Measurements from ENCODE around the gene MCCC1.

MCCC1 gene

GRCh38 chr3:183131735-183132134 is 32.4 kb upstream of the MCCC1 start:
- TF ChIP-seq SIN3A (IDR thresholded peaks at IDR 0.05; ENCODE audit: borderline replicate concordance, insufficient read depth, low read length) (no peak), REST (IDR thresholded peaks at IDR 0.05; ENCODE audit: insufficient read depth in 1 of 2, low read depth in 2 of 2, low read length in 2 of 2) (no peak), TAF1 (IDR thresholded peaks at IDR 0.05; ENCODE audit: borderline replicate concordance, insufficient read depth, low read length) (no peak)

- TF ChIP-seq POLR2AphosphoS5 (IDR thresholded peaks at IDR 0.05; ENCODE audit: low read depth, low read length) (no peak), FOXP2 (optimal IDR thresholded peaks at IDR 0.05; ENCODE audit: borderline replicate concordance, extremely low read depth, extremely low read length, insufficient read depth) (no peak), REST (IDR thresholded peaks at IDR 0.05; ENCODE audit: insufficient read depth in 1 of 2, low read depth in 2 of 2, low read length in 2 of 2) (no peak), TAF1 (IDR thresholded peaks at IDR 0.05; ENCODE audit: borderline replicate concordance, insufficient read depth, low read length) (no peak), SIN3A (IDR thresholded peaks at IDR 0.05; ENCODE audit: borderline replicate concordance, insufficient read depth, low read length) (no peak)
Measured at GRCh38 chr3:183131186-183131725, 32.0 kb upstream of the MCCC1 start.

- TF ChIP-seq SIN3A (IDR thresholded peaks at IDR 0.05; ENCODE audit: borderline replicate concordance, insufficient read depth, low read length) (no peak), POLR2AphosphoS5 (IDR thresholded peaks at IDR 0.05; ENCODE audit: low read depth, low read length) (no peak), FOXP2 (optimal IDR thresholded peaks at IDR 0.05; ENCODE audit: borderline replicate concordance, extremely low read depth, extremely low read length, insufficient read depth) (no peak), TAF1 (IDR thresholded peaks at IDR 0.05; ENCODE audit: borderline replicate concordance, insufficient read depth, low read length) (no peak), REST (IDR thresholded peaks at IDR 0.05; ENCODE audit: insufficient read depth in 1 of 2, low read depth in 2 of 2, low read length in 2 of 2) (no peak)
Measured at GRCh38 chr3:183129243-183129642, 29.9 kb upstream of the MCCC1 start.

GRCh38 chr3:183128709-183129108 is 29.4 kb upstream of the MCCC1 start:
- TF ChIP-seq FOXP2 (optimal IDR thresholded peaks at IDR 0.05; ENCODE audit: borderline replicate concordance, extremely low read depth, extremely low read length, insufficient read depth) (no peak), SIN3A (IDR thresholded peaks at IDR 0.05; ENCODE audit: borderline replicate concordance, insufficient read depth, low read length) (no peak), REST (IDR thresholded peaks at IDR 0.05; ENCODE audit: insufficient read depth in 1 of 2, low read depth in 2 of 2, low read length in 2 of 2) (no peak), POLR2AphosphoS5 (IDR thresholded peaks at IDR 0.05; ENCODE audit: low read depth, low read length) (no peak), TAF1 (IDR thresholded peaks at IDR 0.05; ENCODE audit: borderline replicate concordance, insufficient read depth, low read length) (no peak)

- TF ChIP-seq POLR2AphosphoS5 (IDR thresholded peaks at IDR 0.05; ENCODE audit: low read depth, low read length) (no peak), SIN3A (IDR thresholded peaks at IDR 0.05; ENCODE audit: borderline replicate concordance, insufficient read depth, low read length) (no peak), FOXP2 (optimal IDR thresholded peaks at IDR 0.05; ENCODE audit: borderline replicate concordance, extremely low read depth, extremely low read length, insufficient read depth) (no peak), TAF1 (IDR thresholded peaks at IDR 0.05; ENCODE audit: borderline replicate concordance, insufficient read depth, low read length) (no peak), REST (IDR thresholded peaks at IDR 0.05; ENCODE audit: insufficient read depth in 1 of 2, low read depth in 2 of 2, low read length in 2 of 2) (no peak)
Measured at GRCh38 chr3:183123891-183124290, 24.6 kb upstream of the MCCC1 start.
